HG03159 (cell line): ENCODE results near the gene RBKS.
A peak's percentile ranks its signal among the peaks of the same experiment; 100 is the strongest.
"Not testable (repeated sequence)": the region's sequence is repeated elsewhere in the genome, so short reads cannot be mapped to it uniquely, and the experiment has no call there.

Source experiments
- ATAC-seq: cut with Tn5 transposase; IDR thresholded peaks from one replicate; pipeline ENCODE4 v1.9.1; 2021; ENCODE audit warnings: mild to moderate bottlenecking, moderate library complexity; ENCODE audit not compliant: unreplicated experiment

The RBKS gene

GRCh38 chr2:27771202-27771547, 119.0 kb downstream of the RBKS start:
- ATAC-seq, result peak; percentile 26

- ATAC-seq, result no peak
Measured at GRCh38 chr2:27766287-27766661, 123.9 kb downstream of the RBKS start.

- ATAC-seq, result no peak
Measured at GRCh38 chr2:27765621-27766286, 124.4 kb downstream of the RBKS start.

- ATAC-seq, result not testable (repeated sequence)
Measured at GRCh38 chr2:27764526-27764925, 125.7 kb downstream of the RBKS start.

GRCh38 chr2:27763907-27764267, 126.3 kb downstream of the RBKS start:
- no peak for ATAC-seq

GRCh38 chr2:27762951-27763906, 127.0 kb downstream of the RBKS start:
- no peak for ATAC-seq

- ATAC-seq, result no peak
Measured at GRCh38 chr2:27756544-27757498, 133.4 kb downstream of the RBKS start.

GRCh38 chr2:27756091-27756490, 134.1 kb downstream of the RBKS start:
- ATAC-seq, result no peak

GRCh38 chr2:27754831-27755230, 135.4 kb downstream of the RBKS start:
- no peak for ATAC-seq

GRCh38 chr2:27754138-27754588, 136.0 kb downstream of the RBKS start:
- ATAC-seq, result no peak

GRCh38 chr2:27752551-27753237, 137.5 kb downstream of the RBKS start:
- no peak for ATAC-seq

- no peak for ATAC-seq
Measured at GRCh38 chr2:27751377-27751776, 138.8 kb downstream of the RBKS start.

- ATAC-seq, result not testable (repeated sequence)
Measured at GRCh38 chr2:27748803-27749554, 141.2 kb downstream of the RBKS start.

GRCh38 chr2:27747827-27748352, 142.3 kb downstream of the RBKS start:
- no peak for ATAC-seq

GRCh38 chr2:27746325-27746724, 143.9 kb downstream of the RBKS start:
- no peak for ATAC-seq

- ATAC-seq, result not testable (repeated sequence)
Measured at GRCh38 chr2:27745494-27745893, 144.7 kb downstream of the RBKS start.

GRCh38 chr2:27742571-27742970, 147.6 kb downstream of the RBKS start:
- ATAC-seq, result no peak

GRCh38 chr2:27741673-27742072, 148.5 kb downstream of the RBKS start:
- no peak for ATAC-seq

- ATAC-seq, result no peak
Measured at GRCh38 chr2:27739058-27739373, 151.2 kb downstream of the RBKS start.
